Prostate gland (tissue), 2 donors: ENCODE measurements around the gene CLN3.

Experiments
- POLR2A ChIP-seq: fragments of 450-650 bp; IDR thresholded peaks from one replicate; pipeline ENCODE4 v1.6.1; 2016; ENCODE audit warnings: antibody characterized with exemption, mild to moderate bottlenecking
- POLR2AphosphoS5 ChIP-seq: sonication (generic); formaldehyde crosslinking; IDR thresholded peaks from one replicate; pipeline ENCODE4 v1.6.1; 2017; ENCODE audit warnings: antibody characterized with exemption
- TF ChIP-seq, protein P1 (sequence below), 4 experiments: fragments of 200-600 bp in 2 of 4; fragments of 450-650 bp in 2 of 4; sonication (generic) in 2 of 4; IDR thresholded peaks; 1 replicate in 3 of 4; 2 replicates in 1 of 4; pipeline ENCODE4 v1.5.1; 2016 to 2019; ENCODE audit warnings: antibody characterized with exemption in 4 of 4, mild to moderate bottlenecking in 2 of 4, moderate library complexity in 2 of 4

- TF ChIP-seq POLR2AphosphoS5 (no peak), POLR2A (no peak)
- TF ChIP-seq, protein P1, sequence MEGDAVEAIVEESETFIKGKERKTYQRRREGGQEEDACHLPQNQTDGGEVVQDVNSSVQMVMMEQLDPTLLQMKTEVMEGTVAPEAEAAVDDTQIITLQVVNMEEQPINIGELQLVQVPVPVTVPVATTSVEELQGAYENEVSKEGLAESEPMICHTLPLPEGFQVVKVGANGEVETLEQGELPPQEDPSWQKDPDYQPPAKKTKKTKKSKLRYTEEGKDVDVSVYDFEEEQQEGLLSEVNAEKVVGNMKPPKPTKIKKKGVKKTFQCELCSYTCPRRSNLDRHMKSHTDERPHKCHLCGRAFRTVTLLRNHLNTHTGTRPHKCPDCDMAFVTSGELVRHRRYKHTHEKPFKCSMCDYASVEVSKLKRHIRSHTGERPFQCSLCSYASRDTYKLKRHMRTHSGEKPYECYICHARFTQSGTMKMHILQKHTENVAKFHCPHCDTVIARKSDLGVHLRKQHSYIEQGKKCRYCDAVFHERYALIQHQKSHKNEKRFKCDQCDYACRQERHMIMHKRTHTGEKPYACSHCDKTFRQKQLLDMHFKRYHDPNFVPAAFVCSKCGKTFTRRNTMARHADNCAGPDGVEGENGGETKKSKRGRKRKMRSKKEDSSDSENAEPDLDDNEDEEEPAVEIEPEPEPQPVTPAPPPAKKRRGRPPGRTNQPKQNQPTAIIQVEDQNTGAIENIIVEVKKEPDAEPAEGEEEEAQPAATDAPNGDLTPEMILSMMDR (IDR thresholded peaks at IDR 0.05) = no peak
These were observed 19.2 kb upstream of the CLN3 start for GRCh38 chr16:28511031-28511430.
